Fibroblast of pulmonary artery (primary cell): ENCODE data around the gene MBTPS1.

ENCODE experiments used
- DNase-seq: peaks from one replicate; pipeline ENCODE4 v3.0.0-alpha.2; 2010; ENCODE audit warnings: low read depth
- H3K4me3 ChIP-seq: replicated peaks from 2 replicates; pipeline ENCODE4 v1.5.1; 2011; ENCODE audit warnings: low read depth, mild to moderate bottlenecking, control low read depth, low read length, moderate library complexity
- CTCF ChIP-seq: IDR thresholded peaks from 2 replicates; pipeline ENCODE4 v1.5.1; 2011; ENCODE audit warnings: mild to moderate bottlenecking, control low read depth, low read length, inconsistent platforms; ENCODE audit errors: missing control alignments

The MBTPS1 gene

GRCh38 chr16:84155771-84156170, 39.0 kb upstream of the MBTPS1 start:
- TF ChIP-seq CTCF = no peak
- no peak for DNase-seq
- no peak overlapping the region for H3K4me3 ChIP-seq

GRCh38 chr16:84155226-84155625, 38.5 kb upstream of the MBTPS1 start:
- DNase-seq = no peak
- no peak for TF ChIP-seq CTCF

GRCh38 chr16:84153660-84154214, 37.0 kb upstream of the MBTPS1 start:
- no peak for DNase-seq
- H3K4me3 ChIP-seq = no peak overlapping the region
- no peak for TF ChIP-seq CTCF

More at GRCh38 chr16:84155226-84155625, 38.5 kb upstream of the MBTPS1 start:
- H3K4me3 ChIP-seq = no peak overlapping the region

- DNase-seq = no peak
- H3K4me3 ChIP-seq = no peak overlapping the region
- no peak for TF ChIP-seq CTCF
Observed at GRCh38 chr16:84150926-84151325, 34.2 kb upstream of the MBTPS1 start.

- TF ChIP-seq CTCF = no peak
- DNase-seq = peak; percentile 85
- peak within 1 kb of the TSS; percentile 86 for H3K4me3 ChIP-seq
Observed at GRCh38 chr16:84144859-84145639, 28.3 kb upstream of the MBTPS1 start, which contains the start of the genes DNAAF1 and HSDL1. Gene DNAAF1, plus strand, starts transcription at chr16:84145308. Its CDS starts 133 bp downstream, at chr16:84145441. Gene HSDL1, minus strand, starts transcription at chr16:84145177. Its CDS starts 13,856 bp downstream, at chr16:84131321.

GRCh38 chr16:84144209-84144858, 27.6 kb upstream of the MBTPS1 start:
- peak; percentile 13 for DNase-seq
- peak overlapping the region; percentile 86 for H3K4me3 ChIP-seq
- no peak for TF ChIP-seq CTCF
